Regular cardiac myocyte (primary cell): ENCODE data around the gene CMTR1. TPM values are rescaled to one million over a fixed set of nuclear protein-coding genes. Genes with fewer than 3 reads are reported as not detected.

Experiments used
- total RNA-seq: library from RNA; depleted of rRNA; stranded (reverse); fragments of >200 nt; gene quantifications from 2 replicates; pipeline ENCODE4 v1.2.3, GENCODE V29; 2014

The CMTR1 gene
- 31.8 and 37.2 TPM in 2 replicates for total RNA-seq

DNA sequence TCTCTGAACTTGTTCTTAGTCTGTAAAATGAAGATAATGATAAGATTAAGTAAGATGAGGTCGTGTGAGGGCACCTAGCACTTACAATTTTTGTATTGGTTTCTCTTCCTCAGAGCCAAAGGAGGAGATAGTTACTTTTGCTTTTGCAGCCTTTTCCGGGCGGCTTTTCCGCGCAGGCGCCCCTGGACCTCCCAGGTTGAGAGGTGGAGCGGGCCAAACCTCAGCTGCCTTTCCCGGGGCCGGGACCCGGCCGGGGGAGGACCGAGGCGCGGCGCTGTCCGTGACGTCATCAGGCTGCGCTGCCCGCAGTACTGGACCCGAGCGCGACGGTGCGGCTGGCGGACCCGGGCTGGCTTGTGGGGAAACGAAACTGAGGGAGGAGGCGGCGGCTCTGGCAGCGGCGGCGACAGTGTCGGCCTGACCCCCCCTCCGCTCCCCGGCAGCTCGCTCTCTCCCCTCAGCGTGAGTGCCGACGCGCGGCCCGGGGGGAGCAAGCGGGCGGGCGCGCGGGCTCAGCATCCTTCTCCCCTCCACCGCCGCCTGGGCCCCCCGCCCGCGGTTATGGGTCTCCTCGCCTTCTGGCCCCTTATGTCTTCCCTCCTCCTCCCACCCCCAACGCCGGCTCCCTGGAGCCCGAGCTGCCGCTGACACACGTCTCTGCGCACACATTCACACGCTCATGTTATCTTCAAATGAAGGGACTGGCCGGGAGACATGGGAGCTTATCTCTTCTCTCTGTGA lies at the start of gene CMTR1:
CMTR1 (plus strand) TSS at position 306 of the 741 bp plus-strand sequence. CDS start 2,409 bp downstream, outside the sequence.

DNA sequence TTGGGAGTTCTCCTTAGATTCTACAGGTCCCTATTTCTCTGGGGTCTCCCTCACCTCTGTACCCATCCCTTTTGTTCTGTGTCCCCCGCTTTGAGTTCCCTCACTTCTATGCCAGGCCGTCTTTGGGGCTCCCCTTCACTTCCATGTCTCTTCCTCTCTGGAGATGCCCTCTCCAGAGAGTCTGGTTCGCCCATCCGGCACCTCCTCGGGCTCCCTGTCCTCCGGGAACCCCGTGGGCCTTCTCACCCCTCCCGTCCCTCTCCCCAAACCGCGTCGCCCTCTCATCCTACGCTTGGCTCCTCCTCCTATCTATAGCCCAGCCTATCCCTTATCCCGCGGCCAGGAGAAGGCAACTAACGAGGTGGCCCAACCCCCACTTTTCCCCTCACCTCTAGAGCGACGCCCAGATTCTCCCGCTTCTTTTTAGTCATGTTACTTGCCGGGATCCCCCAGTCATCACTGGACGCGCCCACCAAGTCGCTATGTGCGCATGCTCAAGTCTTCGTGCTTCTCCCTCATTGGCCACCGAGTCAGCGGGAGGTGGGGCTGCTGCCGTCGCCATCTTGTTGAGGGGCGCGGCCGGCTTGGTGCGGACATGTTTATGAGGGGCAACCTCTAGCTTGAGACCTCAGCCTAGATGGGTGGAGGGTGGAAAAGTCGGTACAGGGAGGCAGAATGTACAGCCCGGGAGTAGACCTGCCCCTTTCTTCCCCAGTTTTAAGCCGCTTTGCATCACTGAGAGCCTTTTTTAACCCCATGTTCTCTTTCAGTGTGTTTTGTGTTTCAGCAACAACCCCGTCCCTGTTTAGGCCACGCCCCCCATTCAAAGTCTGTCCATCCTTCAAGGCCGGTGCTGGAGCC lies 66.6 kb downstream of the CMTR1 start, which contains the start of gene CCDC167:
CCDC167 (minus strand) TSS at position 461 of the 861 bp plus-strand sequence; CDS start at position 431, 30 bp downstream.

Other genes starting within 250 kb of the CMTR1 start
- gene TBC1D22B, start 175.4 kb upstream of the CMTR1 start, total RNA-seq: 6.5 and 8.2 TPM in 2 replicates
- gene TMEM217, start 175.1 kb upstream of the CMTR1 start, total RNA-seq: 1.2 and 2.5 TPM in 2 replicates
- 21.9 and 27.9 TPM in 2 replicates for gene RNF8, start 79.2 kb upstream of the CMTR1 start, total RNA-seq
- 24.8 and 39.3 TPM in 2 replicates for gene CCDC167, start 66.7 kb downstream of the CMTR1 start, total RNA-seq